Endothelial cell of umbilical vein (primary cell): ENCODE data around the gene AKR1C2. TPM values are rescaled to one million over a fixed set of nuclear protein-coding genes. Genes with fewer than 3 reads are reported as not detected.

Experiments used
- BruUV-seq: library from RNA; stranded (reverse); fragments of 400-500 nt; replicated peaks from 2 replicates; lab custom pipeline; 2021; lab: Mats Ljungman, UMichigan
- CTCF ChIA-PET: fragments of 300-600, 350-600 bp; sonication (Branson Sonifier 250); formaldehyde crosslinking; loops from one replicate; lab custom pipeline; 2021; ENCODE audit warnings: antibody characterized with exemption, inconsistent platforms; lab: Charles Lee
- POLR2A ChIA-PET: fragments of 300-600, 350-600 bp; sonication (Branson Sonifier 250); formaldehyde crosslinking; loops from one replicate; lab custom pipeline; 2021; ENCODE audit warnings: antibody characterized with exemption, inconsistent platforms; lab: Charles Lee
- DNase-seq: peaks from one replicate; pipeline ENCODE4 v3.0.0-alpha.2; 2011; ENCODE audit warnings: low read depth, low spot score
- FAIRE-seq: peaks from 2 replicates; lab custom pipeline; 2011; peaks lifted over from hg19 to GRCh38; lab: Jason Lieb, UNC
- H2AFZ ChIP-seq: 2 replicates; pipeline ENCODE4 v1.6.0; 2012; ENCODE audit warnings: low read depth, low read length, control low read depth, inconsistent platforms
- H3K27ac ChIP-seq: 2 replicates; pipeline ENCODE4 v1.5.1; 2011; ENCODE audit warnings: low read depth, mild to moderate bottlenecking, control low read depth, low read length, moderate library complexity; ENCODE audit not compliant: insufficient read depth
- H3K27me3 ChIP-seq, 2 experiments: 2 replicates each; pipeline versions ENCODE4 v1.6.0 to v1.6.1; 2011; ENCODE audit warnings: low read length in 2 of 2, mixed read lengths in 1 of 2; ENCODE audit not compliant: control insufficient read depth in 2 of 2, insufficient read depth in 2 of 2
- H3K36me3 ChIP-seq, 2 experiments: 2 replicates in 1 of 2; 3 replicates in 1 of 2; pipeline ENCODE4 v1.5.1; 2011; ENCODE audit warnings: low read length in 2 of 2, mild to moderate bottlenecking in 1 of 2, moderate library complexity in 1 of 2; ENCODE audit not compliant: control insufficient read depth in 2 of 2, insufficient read depth in 2 of 2; ENCODE audit errors: extremely low read depth in 1 of 2
- H3K4me1 ChIP-seq: 3 replicates; pipeline ENCODE4 v1.5.1; 2011; ENCODE audit warnings: mild to moderate bottlenecking, low read length; ENCODE audit not compliant: control insufficient read depth, insufficient read depth; ENCODE audit errors: extremely low read depth
- H3K4me2 ChIP-seq: 2 replicates; pipeline ENCODE4 v1.6.1; 2011; ENCODE audit warnings: low read length, control low read depth, mixed read lengths; ENCODE audit not compliant: insufficient read depth
- H3K4me3 ChIP-seq, 3 experiments: fragments of 200-600 bp in 1 of 3; sonication (generic), shearing (Covaris generic) in 1 of 3; replicated peaks in 1 of 3; 2 replicates each; pipeline ENCODE4 v1.5.1; 2011 to 2016; ENCODE audit warnings: control low read depth in 3 of 3, low read length in 3 of 3, mild to moderate bottlenecking in 2 of 3, inconsistent platforms in 1 of 3, low read depth in 1 of 3, moderate library complexity in 1 of 3; ENCODE audit not compliant: insufficient read depth in 1 of 3
- H3K79me2 ChIP-seq: 2 replicates; pipeline ENCODE4 v1.6.0; 2012; ENCODE audit warnings: low read length, inconsistent platforms; ENCODE audit not compliant: control insufficient read depth, insufficient read depth
- H3K9ac ChIP-seq: replicated peaks from 2 replicates; pipeline ENCODE3; 2011; ENCODE audit warnings: low read length, control low read depth; ENCODE audit not compliant: insufficient read depth; ENCODE audit errors: extremely low read depth
- H3K9me1 ChIP-seq: replicated peaks from 3 replicates; pipeline ENCODE4 v1.6.0; 2011; ENCODE audit warnings: mild to moderate bottlenecking, low read length; ENCODE audit not compliant: control insufficient read depth, insufficient read depth; ENCODE audit errors: extremely low read depth
- H3K9me3 ChIP-seq: replicated peaks from 2 replicates; pipeline ENCODE4 v1.5.1; 2012; ENCODE audit warnings: low read length, inconsistent platforms; ENCODE audit not compliant: control insufficient read depth, insufficient read depth
- H4K20me1 ChIP-seq: replicated peaks from 2 replicates; pipeline ENCODE3; 2011; ENCODE audit warnings: mild to moderate bottlenecking, low read length; ENCODE audit not compliant: control insufficient read depth, insufficient read depth; ENCODE audit errors: extremely low read depth
- CTCF ChIP-seq, 2 donors: IDR thresholded peaks; 1 replicate in 1 of 2; 2 replicates in 1 of 2; pipeline ENCODE4 v1.5.1; 2011; ENCODE audit warnings: low read length in 2 of 2, mild to moderate bottlenecking in 2 of 2, moderate library complexity in 2 of 2, control low read depth in 1 of 2, inconsistent platforms in 1 of 2, low read depth in 1 of 2; ENCODE audit not compliant: insufficient read depth in 1 of 2; ENCODE audit errors: extremely low read depth in 1 of 2
- EZH2 ChIP-seq: IDR thresholded peaks from 2 replicates; pipeline ENCODE4 v1.6.1; 2012; ENCODE audit warnings: borderline replicate concordance, low read depth, mild to moderate bottlenecking, moderate library complexity, low read length, inconsistent platforms; ENCODE audit not compliant: severe bottlenecking
- FOS ChIP-seq: IDR thresholded peaks from 2 replicates; pipeline ENCODE4 v1.6.1; 2011; ENCODE audit warnings: mild to moderate bottlenecking, low read length, moderate library complexity, borderline replicate concordance; ENCODE audit not compliant: insufficient read depth
- GATA2 ChIP-seq: IDR thresholded peaks from 2 replicates; pipeline ENCODE4 v1.7.0; 2011; ENCODE audit warnings: low read depth, mild to moderate bottlenecking, moderate library complexity, mixed read lengths, low read length; ENCODE audit not compliant: insufficient read length, insufficient read depth
- JUN ChIP-seq: IDR thresholded peaks from 2 replicates; pipeline ENCODE4 v1.6.1; 2011; ENCODE audit warnings: borderline replicate concordance, low read depth; ENCODE audit not compliant: insufficient read length, insufficient read depth
- MAX ChIP-seq: IDR thresholded peaks from 2 replicates; pipeline ENCODE4 v1.6.1; 2011; ENCODE audit not compliant: insufficient read depth, insufficient read length
- MYC ChIP-seq: IDR thresholded peaks from one replicate; pipeline ENCODE4 v1.6.1; 2011; ENCODE audit warnings: mild to moderate bottlenecking, low read depth, low read length
- POLR2A ChIP-seq: IDR thresholded peaks from 2 replicates; pipeline ENCODE4 v1.6.1; 2012; ENCODE audit warnings: low read depth, mild to moderate bottlenecking, control low read depth, low read length
- POLR2AphosphoS5 ChIP-seq: IDR thresholded peaks from 2 replicates; pipeline ENCODE4 v1.6.1; 2012; ENCODE audit warnings: low read depth, mild to moderate bottlenecking, control low read depth, low read length, moderate library complexity; ENCODE audit not compliant: insufficient read depth
- dilution Hi-C: fragments of 300-500 bp; cut with MboI; formaldehyde crosslinking; loops from one replicate; pipeline ENCODE4 v1.15.0; 2019; ENCODE audit warnings: low sequenced_read_pairs; ENCODE audit not compliant: extremely low pct_ligation_motif_present
- intact Hi-C: fragments of 100-400 bp; cut with micrococcal nuclease; formaldehyde crosslinking; loops from one replicate; pipeline ENCODE4 v1.10.0; 2022
- polyA plus RNA-seq, 4 experiments: library from polyadenylated mRNA; depleted of rRNA in 3 of 4; stranded (reverse) in 3 of 4; unstranded in 1 of 4; fragments of >200 nt; gene quantifications; 2 replicates each; pipeline versions ENCODE4 v1.2.1 to v1.2.3, GENCODE V29; 2011 to 2012; ENCODE audit warnings: missing spikeins in 1 of 4
- total RNA-seq: library from RNA; stranded (reverse); gene quantifications from 2 replicates; pipeline ENCODE4 v1.2.3, GENCODE V29; 2021

Gene AKR1C2
- total and polyA plus RNA-seq, 2 donors (not counting 3 experiments of a cell fraction or from before 2014, with no cell fraction given), result 0.84 to 1.7 TPM

GRCh38 chr10:4981722-4982471 lies 21.8 kb downstream of the AKR1C2 start:
- H3K27me3 ChIP-seq, result peaks cover 0 to 3% of the 10 kb centered on the region in 2 experiments
- H3K4me1 ChIP-seq, result peaks cover 3% of the 10 kb centered on the region
- no peak overlapping the region for H3K27ac ChIP-seq
- no peak overlapping the region for H3K4me2 ChIP-seq
- H3K9me3 ChIP-seq, result no peaks in the 10 kb centered on the region
- intact Hi-C loops, result loop anchor here (1.0 kb wide), 2 partner anchors 113 to 133 kb away; no protein-coding TSS in a partner anchor
- DNase-seq (peak; percentile 62), FAIRE-seq (peak; percentile 33)
- no TSS peak for BruUV-seq
- no peak overlapping the region for H3K4me3 ChIP-seq
- H4K20me1 ChIP-seq, result no peaks in the 10 kb centered on the region
- dilution Hi-C loops, result no loop called here
- H2AFZ ChIP-seq, result peak overlapping the region; percentile 68
- POLR2A ChIA-PET, result no interaction called here
- H3K9ac ChIP-seq, result no peak overlapping the region
- CTCF ChIA-PET, result interaction anchor here (0.9 to 4.9 kb wide), 7 partner anchors 26 to 167 kb away, joined by 3 to 136 read pairs (median 5); no protein-coding TSS in a partner anchor
- TF ChIP-seq FOS (no peak), POLR2AphosphoS5 (no peak), CTCF (IDR thresholded peaks at IDR 0.05; ENCODE audit: extremely low read depth in 1 of 2, insufficient read depth in 1 of 2, low read depth in 1 of 2, low read length in 2 of 2) (peak; percentile 48 to 50)
- H3K36me3 ChIP-seq, result no peaks in the 10 kb centered on the region
- H3K79me2 ChIP-seq, result no peaks in the 10 kb centered on the region
- H3K9me1 ChIP-seq, result no peaks in the 10 kb centered on the region

GRCh38 chr10:4980793-4981192 lies 22.9 kb downstream of the AKR1C2 start:
- Histone ChIP-seq H2AFZ (no peak overlapping the region), H4K20me1 (no peaks in the 10 kb centered on the region), H3K4me1 (peaks cover 3% of the 10 kb centered on the region), H3K4me3 (no peak overlapping the region), H3K9ac (no peak overlapping the region), H3K36me3 (no peaks in the 10 kb centered on the region), H3K27me3 (peaks cover 0 to 3% of the 10 kb centered on the region in 2 experiments), H3K4me2 (no peak overlapping the region), H3K9me3 (no peaks in the 10 kb centered on the region), H3K27ac (no peak overlapping the region), H3K79me2 (no peaks in the 10 kb centered on the region), H3K9me1 (no peaks in the 10 kb centered on the region)
- FAIRE-seq (no peak), DNase-seq (no peak)
- TF ChIP-seq POLR2AphosphoS5 (no peak), EZH2 (no peak), POLR2A (no peak), JUN (no peak), FOS (no peak), MAX (no peak), GATA2 (no peak), CTCF (IDR thresholded peaks at IDR 0.05; ENCODE audit: extremely low read depth in 1 of 2, insufficient read depth in 1 of 2, low read depth in 1 of 2, low read length in 2 of 2) (no peak), MYC (no peak)
- dilution Hi-C loops, result no loop called here
- POLR2A ChIA-PET, result no interaction called here
- CTCF ChIA-PET, result interaction anchor here (1.6 kb wide), 1 partner anchor 112 kb away, joined by 4 read pairs; no protein-coding TSS in a partner anchor
- intact Hi-C loops, result no loop called here
- BruUV-seq, result no TSS peak
